ENCODE measurements around the gene BBX. TPM values are rescaled to one million over a fixed set of nuclear protein-coding genes. Genes with fewer than 3 reads are reported as not detected.

Gene BBX
- total and polyA plus RNA-seq, 2 of the 4 experiments (the other 2 are of a cell fraction), result 13.6 to 107 TPM

GRCh38 chr3:107516475-107516874 lies 6.3 kb upstream of the BBX start:
- Histone ChIP-seq H3K14ac (replicated peaks; ENCODE audit: low read depth, low read length) (no peak overlapping the region), H3K4me2 (ENCODE audit: low read depth, low read length) (no peak overlapping the region), H2BK120ac (ENCODE audit: low read depth, low read length) (no peak overlapping the region), H3K36me3 (ENCODE audit: control insufficient read depth, insufficient read depth, low read length) (no peaks in the 10 kb centered on the region), H3K9me1 (ENCODE audit: insufficient read depth, low read length) (no peaks in the 10 kb centered on the region), H2BK15ac (ENCODE audit: low read depth, low read length) (no peak overlapping the region), H3K23ac (ENCODE audit: low read depth, low read length) (no peak overlapping the region), H2AFZ (replicated peaks; ENCODE audit: low read length, poor library complexity) (no peak overlapping the region), H3K4ac (ENCODE audit: low read depth, low read length) (no peak overlapping the region), H3K9me3 (ENCODE audit: control insufficient read depth, insufficient read depth, low read length) (no peaks in the 10 kb centered on the region), H2AK5ac (ENCODE audit: low read depth, low read length) (no peak overlapping the region), H3K4me3 (ENCODE audit: insufficient read depth, low read depth, low read length) (no peak overlapping the region), H3K56ac (ENCODE audit: extremely low read depth, insufficient read depth, low read length) (no peak overlapping the region), H3K79me1 (ENCODE audit: low read depth in 1 of 2, low read length in 2 of 2) (no peaks in the 10 kb centered on the region), H3K9ac (ENCODE audit: low read depth, low read length) (no peak overlapping the region), H4K5ac (ENCODE audit: low read depth, low read length) (no peak overlapping the region), H4K20me1 (ENCODE audit: insufficient read depth, low read length) (no peaks in the 10 kb centered on the region), H4K8ac (ENCODE audit: low read depth in 2 of 2, low read length in 2 of 2) (no peak overlapping the region), H4K91ac (ENCODE audit: insufficient read depth, low read depth, low read length) (no peak overlapping the region), H2BK20ac (ENCODE audit: low read depth, low read length) (no peak overlapping the region), H3K27ac (ENCODE audit: insufficient read depth, low read length) (no peak overlapping the region), H2AK9ac (replicated peaks; ENCODE audit: low read depth, low read length, poor library complexity) (no peak overlapping the region), H3K4me1 (ENCODE audit: control insufficient read depth, insufficient read depth, low read length) (no peaks in the 10 kb centered on the region), H3K27me3 (ENCODE audit: control insufficient read depth, insufficient read depth, low read length) (peaks cover 14% of the 10 kb centered on the region), H3K18ac (ENCODE audit: low read depth, low read length) (no peak overlapping the region), H2BK5ac (ENCODE audit: low read depth, low read length, poor library complexity, severe bottlenecking) (no peak overlapping the region)
- BruUV-seq (replicated peaks), result no TSS peak
- dilution Hi-C loops (cut with HindIII; ENCODE audit: low sequenced_read_pairs, unreplicated experiment) (no loop called here), in situ Hi-C loops (cut with MboI; ENCODE audit: low sequenced_read_pairs) (no loop called here), intact Hi-C loops (cut with micrococcal nuclease) (no loop called here)
- ChIA-PET POLR2A (ENCODE audit: unreplicated experiment) (no interaction called here), CTCF (no interaction called here)
- DNase-seq (no peak), ATAC-seq (ENCODE audit: low read depth) (no peak)
- no CpG with 5 or more reads among the region's 3 CpGs for WGBS, 2 experiments (ENCODE audit: extremely low coverage in 2 of 2, insufficient read length in 1 of 2)
- TF ChIP-seq MAZ (IDR thresholded peaks at IDR 0.05; ENCODE audit: borderline replicate concordance, low read depth, low read length) (no peak), MXI1 (IDR thresholded peaks at IDR 0.05; ENCODE audit: borderline replicate concordance, low read depth, low read length) (no peak), CHD1 (IDR thresholded peaks at IDR 0.05; ENCODE audit: low read depth, low read length) (no peak), CEBPB (IDR thresholded peaks at IDR 0.05; ENCODE audit: low read depth, low read length) (no peak), MAFK (IDR thresholded peaks at IDR 0.05; ENCODE audit: low read depth, low read length) (no peak), BHLHE40 (IDR thresholded peaks at IDR 0.05; ENCODE audit: low read depth, low read length) (no peak), USF2 (IDR thresholded peaks at IDR 0.05; ENCODE audit: low read depth, low read length) (no peak), POLR2A (IDR thresholded peaks at IDR 0.05; ENCODE audit: low read depth, low read length) (no peak), FOS (IDR thresholded peaks at IDR 0.05; ENCODE audit: low read depth, low read length) (no peak), NFE2L2 (IDR thresholded peaks at IDR 0.05; ENCODE audit: low read depth, low read length) (no peak), SMC3 (IDR thresholded peaks at IDR 0.05; ENCODE audit: low read depth, low read length) (no peak), RCOR1 (IDR thresholded peaks at IDR 0.05; ENCODE audit: insufficient replicate concordance, low read length) (no peak), CTCF (conservative IDR thresholded peaks at IDR 0.05; ENCODE audit: low read depth, low read length) (no peak), RFX5 (IDR thresholded peaks at IDR 0.05; ENCODE audit: low read depth, low read length) (no peak), ELK1 (IDR thresholded peaks at IDR 0.05; ENCODE audit: borderline replicate concordance, low read depth, low read length) (no peak), RAD21 (IDR thresholded peaks at IDR 0.05; ENCODE audit: low read length) (no peak)

Measured in IMR-90 (cell line).